Caco-2 (cell line): Measurements from ENCODE around the gene RCN1. TPM values are rescaled to one million over a fixed set of nuclear protein-coding genes. Genes with fewer than 3 reads are reported as not detected.

Experiments
- BruUV-seq: library from RNA; stranded (reverse); fragments of 400-500 nt; replicated peaks from 2 replicates; lab custom pipeline; 2021; lab: Mats Ljungman, UMichigan
- CTCF ChIA-PET: fragments of 300-600 bp; sonication (Branson Sonifier 250); formaldehyde crosslinking; loops from one replicate; lab custom pipeline; 2022; ENCODE audit warnings: antibody characterized with exemption; lab: Charles Lee
- POLR2A ChIA-PET: fragments of 300-600 bp; sonication (Branson Sonifier 250); formaldehyde crosslinking; loops from one replicate; lab custom pipeline; 2022; ENCODE audit warnings: antibody characterized with exemption; lab: Charles Lee
- DNase-seq, 2 experiments: peaks; one replicate each; pipeline versions ENCODE4 v3.0.0 to v3.0.0-alpha.2; 2020 to 2022
- H3K27me3 ChIP-seq: replicated peaks from 2 replicates; pipeline ENCODE4 v1.6.0; 2011; ENCODE audit warnings: low read length; ENCODE audit not compliant: control insufficient read depth, insufficient read depth
- H3K36me3 ChIP-seq: 2 replicates; pipeline ENCODE4 v1.5.1; 2011; ENCODE audit warnings: low read length; ENCODE audit not compliant: control insufficient read depth, insufficient read depth
- H3K4me1 ChIP-seq: fragments of 250-450 bp; sonication (Bioruptor Pico); 2 replicates; pipeline ENCODE4 v1.5.1; 2020; ENCODE audit warnings: mild to moderate bottlenecking
- H3K4me3 ChIP-seq: 2 replicates; pipeline ENCODE4 v1.5.1; 2011; ENCODE audit warnings: low read depth, mild to moderate bottlenecking, control low read depth, low read length
- H3K9me3 ChIP-seq: fragments of 250-450 bp; sonication (Bioruptor Pico); 2 replicates; pipeline ENCODE4 v1.5.1; 2020; ENCODE audit warnings: mild to moderate bottlenecking, moderate library complexity
- H3K27ac Mint-ChIP-seq: one replicate; pipeline ENCODE4 v1.8.0; 2022; ENCODE audit warnings: mixed read lengths; ENCODE audit not compliant: unreplicated experiment
- H3K27me3 Mint-ChIP-seq: one replicate; pipeline ENCODE4 v1.8.0; 2022; ENCODE audit warnings: mixed read lengths; ENCODE audit not compliant: insufficient read depth, unreplicated experiment
- H3K36me3 Mint-ChIP-seq: one replicate; pipeline ENCODE4 v1.8.0; 2022; ENCODE audit warnings: mild to moderate bottlenecking, mixed read lengths; ENCODE audit not compliant: insufficient read depth, unreplicated experiment
- H3K4me1 Mint-ChIP-seq: one replicate; pipeline ENCODE4 v1.8.0; 2022; ENCODE audit warnings: low read depth, mixed read lengths; ENCODE audit not compliant: unreplicated experiment
- H3K4me3 Mint-ChIP-seq: one replicate; pipeline ENCODE4 v1.8.0; 2022; ENCODE audit warnings: mild to moderate bottlenecking, moderate library complexity, mixed read lengths; ENCODE audit not compliant: unreplicated experiment
- H3K9me3 Mint-ChIP-seq: one replicate; pipeline ENCODE4 v1.8.0; 2022; ENCODE audit warnings: mixed read lengths; ENCODE audit not compliant: unreplicated experiment
- intact Hi-C: fragments of 100-400 bp; cut with micrococcal nuclease; formaldehyde crosslinking; loops from one replicate; pipeline ENCODE4 v1.10.0; 2022; ENCODE audit not compliant: unreplicated experiment
- total RNA-seq: library from RNA; stranded (reverse); gene quantifications from 2 replicates; pipeline ENCODE4 v1.2.3, GENCODE V29; 2022
- TF ChIP-seq, protein P1 (sequence below), 2 experiments: fragments of 200-600 bp in 1 of 2; IDR thresholded peaks; 1 replicate in 1 of 2; 2 replicates in 1 of 2; pipeline versions ENCODE4 v1.5.1 to v1.8.0; 2011 to 2022; ENCODE audit warnings: antibody characterized with exemption in 1 of 2, control low read depth in 1 of 2, inconsistent platforms in 1 of 2, low read depth in 1 of 2, low read length in 1 of 2, mild to moderate bottlenecking in 1 of 2, moderate library complexity in 1 of 2; ENCODE audit not compliant: insufficient read depth in 1 of 2, severe bottlenecking in 1 of 2, unreplicated experiment in 1 of 2

RCN1 gene
- total RNA-seq, 1 experiment from 2014 or later = 185 TPM

DNA sequence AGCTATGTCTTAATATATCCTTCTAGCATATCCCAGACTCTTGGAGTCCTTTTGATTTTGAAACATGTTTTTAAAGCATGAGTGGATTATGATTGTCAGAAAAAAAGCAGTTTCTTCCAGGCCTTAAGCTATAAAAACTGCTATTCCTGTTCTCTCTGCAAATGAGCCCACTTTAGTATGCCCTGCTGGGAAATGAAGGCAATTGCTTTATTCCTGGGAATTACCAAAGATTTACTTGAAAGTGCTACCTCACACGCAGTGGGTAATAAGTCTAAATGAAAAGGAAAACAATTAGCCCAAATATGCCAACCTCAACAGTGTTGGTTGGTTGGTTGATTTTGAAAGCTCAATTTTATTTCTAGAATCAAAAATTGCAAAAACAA lies 17.2 kb upstream of the RCN1 start:
- CTCF ChIA-PET = interaction anchor here (0.5 kb wide), 1 partner anchor 23 kb away, joined by 3 read pairs; no protein-coding TSS in a partner anchor
- no peak overlapping the region for H3K4me3 Mint-ChIP-seq

DNA sequence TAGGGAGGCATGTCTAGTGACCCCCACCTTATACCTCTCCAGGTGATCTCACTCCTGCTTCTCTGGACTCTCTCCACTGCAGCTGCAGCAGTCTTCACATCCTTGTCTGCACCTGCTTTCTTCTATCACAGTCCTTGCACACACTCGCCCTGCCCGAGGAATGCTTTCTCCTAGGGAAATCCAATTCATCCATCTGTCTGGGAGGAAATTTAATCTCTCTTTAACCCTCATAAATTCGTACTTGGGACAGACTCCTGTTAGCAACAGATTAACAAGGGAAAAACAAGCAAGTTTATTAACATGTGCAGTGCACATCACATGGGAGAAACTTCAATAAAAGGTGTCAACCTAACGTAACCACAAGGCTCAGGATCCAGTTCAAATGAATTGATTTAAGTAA lies 11.3 kb upstream of the RCN1 start:
- no peaks in the 10 kb centered on the region for H3K27me3 ChIP-seq
- ChIA-PET POLR2A (no interaction called here), CTCF (no interaction called here)
- no peak overlapping the region for H3K4me3 ChIP-seq
- Mint-ChIP-seq H3K4me1 (no peaks in the 10 kb centered on the region), H3K36me3 (no peaks in the 10 kb centered on the region), H3K4me3 (no peak overlapping the region), H3K27ac (no peak overlapping the region), H3K9me3 (no peaks in the 10 kb centered on the region), H3K27me3 (peaks cover 7% of the 10 kb centered on the region)
- intact Hi-C loops = no loop called here
- no peaks in the 10 kb centered on the region for H3K4me1 ChIP-seq
- no TSS peak for BruUV-seq
- H3K9me3 ChIP-seq = no peaks in the 10 kb centered on the region
- TF ChIP-seq, protein P1, sequence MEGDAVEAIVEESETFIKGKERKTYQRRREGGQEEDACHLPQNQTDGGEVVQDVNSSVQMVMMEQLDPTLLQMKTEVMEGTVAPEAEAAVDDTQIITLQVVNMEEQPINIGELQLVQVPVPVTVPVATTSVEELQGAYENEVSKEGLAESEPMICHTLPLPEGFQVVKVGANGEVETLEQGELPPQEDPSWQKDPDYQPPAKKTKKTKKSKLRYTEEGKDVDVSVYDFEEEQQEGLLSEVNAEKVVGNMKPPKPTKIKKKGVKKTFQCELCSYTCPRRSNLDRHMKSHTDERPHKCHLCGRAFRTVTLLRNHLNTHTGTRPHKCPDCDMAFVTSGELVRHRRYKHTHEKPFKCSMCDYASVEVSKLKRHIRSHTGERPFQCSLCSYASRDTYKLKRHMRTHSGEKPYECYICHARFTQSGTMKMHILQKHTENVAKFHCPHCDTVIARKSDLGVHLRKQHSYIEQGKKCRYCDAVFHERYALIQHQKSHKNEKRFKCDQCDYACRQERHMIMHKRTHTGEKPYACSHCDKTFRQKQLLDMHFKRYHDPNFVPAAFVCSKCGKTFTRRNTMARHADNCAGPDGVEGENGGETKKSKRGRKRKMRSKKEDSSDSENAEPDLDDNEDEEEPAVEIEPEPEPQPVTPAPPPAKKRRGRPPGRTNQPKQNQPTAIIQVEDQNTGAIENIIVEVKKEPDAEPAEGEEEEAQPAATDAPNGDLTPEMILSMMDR (IDR thresholded peaks at IDR 0.05; ENCODE audit: insufficient read depth in 1 of 2, low read depth in 1 of 2, low read length in 1 of 2, severe bottlenecking in 1 of 2, unreplicated experiment in 1 of 2) = no peak
- no peaks in the 10 kb centered on the region for H3K36me3 ChIP-seq
- DNase-seq = no peak

More for the DNA sequence above, 17.2 kb upstream of the RCN1 start:
- BruUV-seq = no TSS peak
- no peaks in the 10 kb centered on the region for H3K27me3 ChIP-seq
- H3K36me3 Mint-ChIP-seq = no peaks in the 10 kb centered on the region
- H3K9me3 Mint-ChIP-seq = no peaks in the 10 kb centered on the region
- DNase-seq = no peak
- intact Hi-C loops = no loop called here
- no peaks in the 10 kb centered on the region for H3K36me3 ChIP-seq
- peaks cover 7% of the 10 kb centered on the region for H3K27me3 Mint-ChIP-seq
- H3K4me1 Mint-ChIP-seq = peaks cover 12% of the 10 kb centered on the region
- no peak overlapping the region for H3K4me3 ChIP-seq
- peaks cover 12% of the 10 kb centered on the region for H3K4me1 ChIP-seq
- H3K9me3 ChIP-seq = no peaks in the 10 kb centered on the region
- TF ChIP-seq, protein P1 (IDR thresholded peaks at IDR 0.05; ENCODE audit: insufficient read depth in 1 of 2, low read depth in 1 of 2, low read length in 1 of 2, severe bottlenecking in 1 of 2, unreplicated experiment in 1 of 2) = no peak
- POLR2A ChIA-PET = no interaction called here
- H3K27ac Mint-ChIP-seq = no peak overlapping the region

DNA sequence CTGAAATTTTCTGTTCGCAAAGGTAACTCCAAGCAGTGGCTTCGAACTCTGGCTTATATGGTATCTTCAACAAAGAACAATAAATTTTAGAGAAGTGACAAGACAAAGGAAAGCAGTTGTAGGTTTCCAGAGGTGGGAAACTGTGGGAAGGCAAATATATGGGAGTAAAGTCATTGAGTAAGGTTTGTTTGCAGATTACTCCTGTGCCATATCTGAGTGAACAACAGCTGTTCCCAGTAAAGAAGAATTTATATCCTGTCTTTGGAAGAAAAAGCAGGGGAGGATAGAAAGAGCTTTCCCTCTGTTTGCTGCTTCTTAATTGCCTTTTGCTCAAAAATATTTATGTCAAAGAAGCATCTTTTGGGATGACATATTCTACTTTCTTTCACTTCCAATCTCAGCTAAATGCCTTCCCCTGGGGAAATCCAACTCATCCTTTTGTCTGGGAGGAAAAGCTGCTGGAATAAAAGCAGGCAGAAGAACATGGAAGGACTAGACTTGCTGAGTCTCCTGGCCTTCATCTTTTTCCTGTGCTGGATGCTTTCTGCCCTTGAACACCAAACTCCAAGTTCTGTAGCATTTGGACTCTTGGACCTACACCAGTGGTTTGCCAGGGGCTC lies 10.4 kb upstream of the RCN1 start:
- Histone ChIP-seq H3K27me3 (no peaks in the 10 kb centered on the region), H3K36me3 (no peaks in the 10 kb centered on the region), H3K9me3 (no peaks in the 10 kb centered on the region), H3K4me1 (no peaks in the 10 kb centered on the region), H3K4me3 (no peak overlapping the region)
- intact Hi-C loops = no loop called here
- Mint-ChIP-seq H3K9me3 (no peaks in the 10 kb centered on the region), H3K36me3 (no peaks in the 10 kb centered on the region), H3K27ac (no peak overlapping the region), H3K4me1 (no peaks in the 10 kb centered on the region), H3K4me3 (no peak overlapping the region), H3K27me3 (peaks cover 12% of the 10 kb centered on the region)
- TF ChIP-seq, protein P1 (IDR thresholded peaks at IDR 0.05; ENCODE audit: insufficient read depth in 1 of 2, low read depth in 1 of 2, low read length in 1 of 2, severe bottlenecking in 1 of 2, unreplicated experiment in 1 of 2) = no peak
- DNase-seq = no peak
- no TSS peak for BruUV-seq
- POLR2A ChIA-PET = interaction anchor here (1.1 kb wide), 1 partner anchor 10 kb away, joined by 5 read pairs; the partner anchor contains the start of gene RCN1
- CTCF ChIA-PET = interaction anchor here (0.6 kb wide), 1 partner anchor 11 kb away, joined by 3 read pairs; the partner anchor contains the start of gene RCN1
